ENCODE measurements around the gene ETV6.

- no peak for TF ChIP-seq POLR2AphosphoS5 (IDR thresholded peaks at IDR 0.05; ENCODE audit: low read depth, low read length)
- TF ChIP-seq POLR2A (IDR thresholded peaks at IDR 0.05; ENCODE audit: low read depth, low read length): no peak
Measured at GRCh38 chr12:11865824-11866223, 216.3 kb downstream of the ETV6 start.

Data from GM12892 (cell line).